C4-2B (cell line): ENCODE data around the gene ARHGAP8.

Source experiments
- H3K27ac ChIP-seq: fragments of 450-650 bp; 2 replicates; pipeline ENCODE4 v1.5.1; 2017
- CTCF ChIP-seq: fragments of 450-650 bp; conservative IDR thresholded peaks from 2 replicates; pipeline ENCODE4 v1.5.1; 2017; ENCODE audit warnings: mild to moderate bottlenecking
- ZFX ChIP-seq: fragments of 450-650 bp; IDR thresholded peaks from 2 replicates; pipeline ENCODE4 v1.6.1; 2017

Gene ARHGAP8

DNA sequence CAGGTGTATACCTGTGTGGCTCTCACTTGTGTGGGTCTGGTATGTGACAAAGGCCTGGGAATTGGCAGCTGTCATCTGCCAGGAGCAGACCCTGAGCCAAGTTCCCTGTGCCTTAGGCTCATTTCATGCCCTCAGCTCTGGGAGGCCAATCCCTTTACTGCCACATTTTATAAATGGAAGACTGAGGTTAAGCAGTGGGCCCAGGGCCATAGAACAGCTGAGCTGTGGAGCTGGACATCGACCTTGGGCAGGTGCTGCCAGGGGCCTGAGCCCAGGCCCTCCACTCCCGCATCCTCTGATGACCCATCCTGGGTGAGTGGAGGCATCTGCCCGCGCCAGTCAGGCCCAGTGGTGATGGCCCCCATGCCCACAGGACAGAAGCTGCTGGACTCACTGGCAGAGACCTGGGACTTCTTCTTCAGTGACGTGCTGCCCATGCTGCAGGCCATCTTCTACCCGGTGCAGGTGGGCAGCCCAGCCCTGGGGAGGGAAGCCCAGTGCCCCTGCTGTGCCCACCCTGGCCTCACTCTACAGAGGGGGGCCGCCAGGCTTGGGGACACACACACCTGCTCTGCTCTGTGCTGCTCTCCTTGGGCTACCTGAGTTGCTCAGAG, 20.9 kb upstream of the ARHGAP8 start:
- H3K27ac ChIP-seq = no peak overlapping the region
- TF ChIP-seq CTCF (no peak), ZFX (no peak)

GRCh38 chr22:44732017-44732561, 20.3 kb upstream of the ARHGAP8 start:
- no peak for TF ChIP-seq ZFX
- TF ChIP-seq CTCF = no peak
- H3K27ac ChIP-seq = no peak overlapping the region

DNA sequence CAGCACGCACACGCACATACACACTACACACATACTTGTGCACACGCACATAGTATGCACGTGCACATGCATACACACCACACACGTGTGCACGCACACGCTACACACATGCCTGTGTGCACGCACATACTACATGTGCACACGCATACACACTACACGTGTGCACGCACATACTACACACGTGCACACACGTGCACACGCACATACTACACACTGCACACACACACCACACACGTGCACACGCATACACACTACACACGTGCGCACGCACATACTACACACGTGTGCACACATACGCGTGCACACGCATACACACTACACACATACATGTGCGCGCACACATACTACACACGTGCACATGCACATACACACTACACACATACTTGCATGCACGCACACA, 19.7 kb upstream of the ARHGAP8 start:
- no peak for TF ChIP-seq CTCF
- no peak for TF ChIP-seq ZFX
- H3K27ac ChIP-seq = no peak overlapping the region

DNA sequence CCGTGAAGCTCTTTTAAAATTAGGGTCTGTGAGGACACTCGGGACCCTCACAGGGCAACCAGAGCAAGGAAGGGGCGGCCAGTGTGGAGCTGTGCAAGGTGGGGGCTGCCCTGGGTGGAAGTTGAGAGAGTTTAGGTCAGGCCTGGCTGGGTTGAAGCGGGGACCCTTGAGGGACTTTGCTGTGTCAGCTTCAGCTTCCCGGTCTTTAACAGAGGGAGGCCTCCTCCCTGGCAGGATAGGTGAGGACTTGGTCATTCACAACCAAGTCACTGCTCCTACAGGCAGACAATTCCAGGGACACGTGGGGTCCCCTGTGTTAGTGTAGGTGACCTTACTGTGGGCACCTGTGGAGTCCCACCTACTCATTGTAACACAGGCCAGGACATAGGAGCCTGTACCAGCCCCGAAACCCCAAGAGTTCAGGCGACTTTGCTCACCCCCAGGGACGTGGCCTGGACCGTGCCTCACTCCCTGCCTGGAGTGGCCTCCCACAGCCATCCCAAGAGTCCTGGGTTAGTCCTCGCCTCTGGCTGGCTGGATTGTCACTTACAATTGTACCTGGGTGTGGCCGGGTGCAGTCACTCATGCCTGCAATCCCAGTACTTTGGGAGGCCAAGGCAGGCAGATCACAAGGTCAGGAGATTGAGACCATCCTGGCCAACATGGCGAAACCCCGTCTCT, 18.8 kb upstream of the ARHGAP8 start:
- TF ChIP-seq ZFX = no peak
- no peak for TF ChIP-seq CTCF
- H3K27ac ChIP-seq = no peak overlapping the region

GRCh38 chr22:44734278-44734677, 18.1 kb upstream of the ARHGAP8 start:
- TF ChIP-seq ZFX = no peak
- no peak for TF ChIP-seq CTCF
- H3K27ac ChIP-seq = no peak overlapping the region

DNA sequence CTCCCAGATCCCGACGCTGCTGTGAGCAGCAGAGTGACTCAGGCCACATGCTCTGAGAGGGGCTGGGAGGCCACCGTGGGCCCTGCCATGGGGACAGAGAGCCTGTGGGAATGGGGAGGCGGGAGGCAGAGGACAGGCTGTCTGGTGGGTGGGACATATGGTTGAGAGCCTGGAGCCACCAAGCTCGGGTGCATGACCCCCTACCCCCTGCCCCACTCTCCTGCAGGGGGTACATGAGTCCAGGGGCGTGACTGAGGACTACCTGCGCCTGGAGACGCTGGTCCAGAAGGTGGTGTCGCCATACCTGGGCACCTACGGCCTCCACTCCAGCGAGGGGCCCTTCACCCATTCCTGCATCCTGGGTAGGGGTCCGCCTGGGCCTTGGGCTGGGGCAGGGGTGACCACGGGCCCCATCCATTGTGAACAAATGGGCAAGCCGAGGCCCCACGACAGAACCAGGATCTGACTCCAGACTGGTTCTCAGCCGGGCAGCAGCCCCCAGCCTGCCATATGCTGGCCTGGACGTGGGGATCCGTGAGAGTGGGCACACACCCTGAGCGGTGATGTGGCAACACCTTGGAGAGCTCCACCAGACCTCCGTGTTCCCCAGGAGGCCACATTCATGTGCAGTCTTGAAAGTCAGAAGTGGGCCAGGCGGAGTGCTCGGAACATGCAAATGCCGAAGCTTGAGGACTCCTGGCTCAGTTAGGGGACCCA, 17.4 kb upstream of the ARHGAP8 start:
- no peak overlapping the region for H3K27ac ChIP-seq
- TF ChIP-seq ZFX (no peak), CTCF (no peak)
